ENCODE measurements around the gene FKBP2. TPM values are rescaled to one million over a fixed set of nuclear protein-coding genes. Genes with fewer than 3 reads are reported as not detected.

Gene FKBP2
- total RNA-seq, 1 experiment from 2014 or later, result 87.4 TPM

DNA sequence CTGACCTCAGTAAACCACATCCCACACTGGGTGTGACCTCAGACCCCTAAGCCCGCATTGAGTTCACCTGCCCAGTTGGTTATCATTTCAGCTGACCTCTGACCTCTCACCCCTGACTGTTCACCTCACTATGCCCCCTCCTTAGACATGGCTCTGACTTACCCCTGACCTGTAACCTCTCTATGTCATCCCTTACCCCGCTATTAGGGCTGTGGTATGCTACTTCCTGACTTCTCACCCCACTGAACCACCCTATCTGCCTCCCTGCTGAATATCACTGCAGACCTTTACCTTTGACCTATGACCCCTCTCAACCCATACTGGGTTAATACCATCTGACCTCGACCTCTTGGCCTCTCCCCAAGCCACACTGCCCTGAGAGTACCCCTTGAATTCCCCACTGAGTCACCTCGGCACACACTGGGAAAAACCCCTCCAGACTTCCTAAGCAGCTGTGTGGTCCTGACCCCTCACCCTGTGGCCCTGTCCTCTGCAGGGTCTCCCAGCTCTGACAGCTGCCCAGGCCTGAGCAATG is 18.7 kb downstream of the FKBP2 start:
- H3K4me1 Mint-ChIP-seq (ENCODE audit: low read depth, unreplicated experiment), result no peaks in the 10 kb centered on the region
- H3K27ac Mint-ChIP-seq (ENCODE audit: unreplicated experiment), result no peak overlapping the region
- no peak for DNase-seq
- no peaks in the 10 kb centered on the region for H3K9me3 Mint-ChIP-seq (ENCODE audit: low read depth, unreplicated experiment)
- H3K27me3 Mint-ChIP-seq (ENCODE audit: unreplicated experiment), result no peaks in the 10 kb centered on the region
- H3K4me3 Mint-ChIP-seq (ENCODE audit: low read depth, unreplicated experiment), result no peak overlapping the region
- CTCF ChIA-PET, result no interaction called here
- intact Hi-C loops (cut with micrococcal nuclease; ENCODE audit: unreplicated experiment), result no loop called here
- TF ChIP-seq, protein P1, sequence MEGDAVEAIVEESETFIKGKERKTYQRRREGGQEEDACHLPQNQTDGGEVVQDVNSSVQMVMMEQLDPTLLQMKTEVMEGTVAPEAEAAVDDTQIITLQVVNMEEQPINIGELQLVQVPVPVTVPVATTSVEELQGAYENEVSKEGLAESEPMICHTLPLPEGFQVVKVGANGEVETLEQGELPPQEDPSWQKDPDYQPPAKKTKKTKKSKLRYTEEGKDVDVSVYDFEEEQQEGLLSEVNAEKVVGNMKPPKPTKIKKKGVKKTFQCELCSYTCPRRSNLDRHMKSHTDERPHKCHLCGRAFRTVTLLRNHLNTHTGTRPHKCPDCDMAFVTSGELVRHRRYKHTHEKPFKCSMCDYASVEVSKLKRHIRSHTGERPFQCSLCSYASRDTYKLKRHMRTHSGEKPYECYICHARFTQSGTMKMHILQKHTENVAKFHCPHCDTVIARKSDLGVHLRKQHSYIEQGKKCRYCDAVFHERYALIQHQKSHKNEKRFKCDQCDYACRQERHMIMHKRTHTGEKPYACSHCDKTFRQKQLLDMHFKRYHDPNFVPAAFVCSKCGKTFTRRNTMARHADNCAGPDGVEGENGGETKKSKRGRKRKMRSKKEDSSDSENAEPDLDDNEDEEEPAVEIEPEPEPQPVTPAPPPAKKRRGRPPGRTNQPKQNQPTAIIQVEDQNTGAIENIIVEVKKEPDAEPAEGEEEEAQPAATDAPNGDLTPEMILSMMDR (IDR thresholded peaks at IDR 0.05; ENCODE audit: unreplicated experiment), result no peak
- no TSS peak for BruUV-seq (replicated peaks)
- peaks cover 36% of the 10 kb centered on the region for H3K36me3 Mint-ChIP-seq (ENCODE audit: insufficient read depth, unreplicated experiment)

DNA sequence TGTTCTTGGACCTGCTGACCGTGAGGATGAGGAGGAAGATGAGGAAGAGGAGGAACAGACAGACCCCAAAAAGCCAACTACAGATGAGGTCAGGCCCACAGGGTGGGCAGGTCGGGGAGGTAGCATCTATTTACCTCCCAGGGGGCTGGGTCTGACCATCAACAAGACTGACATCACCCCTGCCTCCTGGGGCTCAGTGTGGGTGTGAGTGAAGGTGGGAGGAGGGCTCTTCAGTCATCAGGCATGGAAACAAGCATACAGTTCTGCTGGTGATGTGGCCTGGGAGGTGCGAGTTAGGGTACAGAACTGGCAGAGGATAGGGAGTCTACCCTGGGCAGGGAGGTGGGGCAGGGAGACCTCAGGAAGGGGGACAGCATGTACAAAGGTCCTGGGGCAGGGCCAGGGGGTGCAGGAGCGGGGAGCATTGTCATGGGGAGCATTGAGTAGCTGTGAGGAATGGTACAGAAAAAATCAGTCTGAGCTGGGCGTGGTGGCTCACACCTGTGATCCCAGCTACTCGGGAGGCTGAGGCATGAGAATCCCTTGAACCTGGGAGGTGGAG is 19.3 kb downstream of the FKBP2 start:
- Mint-ChIP-seq H3K4me1 (ENCODE audit: low read depth, unreplicated experiment) (no peaks in the 10 kb centered on the region), H3K9me3 (ENCODE audit: low read depth, unreplicated experiment) (no peaks in the 10 kb centered on the region), H3K4me3 (ENCODE audit: low read depth, unreplicated experiment) (no peak overlapping the region), H3K36me3 (ENCODE audit: insufficient read depth, unreplicated experiment) (peaks cover 30% of the 10 kb centered on the region), H3K27ac (ENCODE audit: unreplicated experiment) (no peak overlapping the region), H3K27me3 (ENCODE audit: unreplicated experiment) (no peaks in the 10 kb centered on the region)
- CTCF ChIA-PET, result interaction anchor here (0.7 to 0.8 kb wide), 2 partner anchors 9 to 189 kb away, joined by 3 read pairs; no protein-coding TSS in a partner anchor
- TF ChIP-seq, protein P1 (IDR thresholded peaks at IDR 0.05; ENCODE audit: unreplicated experiment), result no peak
- no peak for DNase-seq
- intact Hi-C loops (cut with micrococcal nuclease; ENCODE audit: unreplicated experiment), result no loop called here
- BruUV-seq (replicated peaks), result no TSS peak

DNA sequence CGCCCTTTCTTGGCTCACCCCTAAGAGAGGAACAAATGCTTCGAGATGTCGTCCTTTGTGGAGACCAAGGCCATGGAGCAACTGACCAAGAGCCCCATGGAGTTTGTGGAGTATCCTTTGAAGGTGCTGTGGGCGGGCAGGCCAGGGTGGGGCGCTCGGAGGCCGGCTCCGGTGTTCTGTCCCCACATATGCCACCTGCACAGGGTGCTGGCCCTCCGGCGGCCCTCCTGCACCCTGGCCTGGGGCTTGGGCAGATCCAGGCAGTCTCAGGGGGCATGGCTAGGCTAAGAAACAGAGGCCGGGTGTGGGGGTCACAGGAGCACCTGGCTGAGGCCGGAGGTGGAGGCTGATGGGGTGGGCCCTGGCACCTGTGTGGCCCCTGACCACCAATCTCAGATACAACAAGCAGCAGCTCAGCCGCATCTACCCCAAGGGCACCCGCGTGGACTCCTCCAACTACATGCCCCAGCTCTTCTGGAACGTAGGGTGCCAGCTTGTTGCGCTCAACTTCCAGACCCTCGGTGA is 20.7 kb downstream of the FKBP2 start:
- TF ChIP-seq, protein P1 (IDR thresholded peaks at IDR 0.05; ENCODE audit: unreplicated experiment), result no peak
- Mint-ChIP-seq H3K9me3 (ENCODE audit: low read depth, unreplicated experiment) (no peaks in the 10 kb centered on the region), H3K27ac (ENCODE audit: unreplicated experiment) (no peak overlapping the region), H3K27me3 (ENCODE audit: unreplicated experiment) (no peaks in the 10 kb centered on the region), H3K4me1 (ENCODE audit: low read depth, unreplicated experiment) (no peaks in the 10 kb centered on the region), H3K36me3 (ENCODE audit: insufficient read depth, unreplicated experiment) (peaks cover 38% of the 10 kb centered on the region), H3K4me3 (ENCODE audit: low read depth, unreplicated experiment) (no peak overlapping the region)
- BruUV-seq (replicated peaks), result no TSS peak
- DNase-seq, result no peak
- CTCF ChIA-PET, result no interaction called here
- intact Hi-C loops (cut with micrococcal nuclease; ENCODE audit: unreplicated experiment), result no loop called here

- Mint-ChIP-seq H3K4me3 (ENCODE audit: low read depth, unreplicated experiment) (no peak overlapping the region), H3K27me3 (ENCODE audit: unreplicated experiment) (no peaks in the 10 kb centered on the region), H3K9me3 (ENCODE audit: low read depth, unreplicated experiment) (no peaks in the 10 kb centered on the region), H3K27ac (ENCODE audit: unreplicated experiment) (no peak overlapping the region), H3K4me1 (ENCODE audit: low read depth, unreplicated experiment) (no peaks in the 10 kb centered on the region), H3K36me3 (ENCODE audit: insufficient read depth, unreplicated experiment) (peaks cover 39% of the 10 kb centered on the region)
- CTCF ChIA-PET, result interaction anchor here (1.0 kb wide), 1 partner anchor 41 kb away, joined by 3 read pairs; no protein-coding TSS in a partner anchor
- no peak for DNase-seq
- TF ChIP-seq, protein P1 (IDR thresholded peaks at IDR 0.05; ENCODE audit: unreplicated experiment), result no peak
- intact Hi-C loops (cut with micrococcal nuclease; ENCODE audit: unreplicated experiment), result no loop called here
- BruUV-seq (replicated peaks), result no TSS peak
Measured at GRCh38 chr11:64262271-64263002, 21.5 kb downstream of the FKBP2 start.

All from Calu3 (cell line).